Islet precursor cell (in vitro differentiated cells): ENCODE measurements around the gene DBX1.
A peak's percentile ranks its signal among the peaks of the same experiment; 100 is the strongest.
"Not testable (repeated sequence)": the region's sequence is repeated elsewhere in the genome, so short reads cannot be mapped to it uniquely, and the experiment has no call there.

ENCODE experiments used
- DNase-seq: peaks from one replicate; pipeline ENCODE4 v3.0.0-alpha.2; 2018

DBX1 gene

DNA sequence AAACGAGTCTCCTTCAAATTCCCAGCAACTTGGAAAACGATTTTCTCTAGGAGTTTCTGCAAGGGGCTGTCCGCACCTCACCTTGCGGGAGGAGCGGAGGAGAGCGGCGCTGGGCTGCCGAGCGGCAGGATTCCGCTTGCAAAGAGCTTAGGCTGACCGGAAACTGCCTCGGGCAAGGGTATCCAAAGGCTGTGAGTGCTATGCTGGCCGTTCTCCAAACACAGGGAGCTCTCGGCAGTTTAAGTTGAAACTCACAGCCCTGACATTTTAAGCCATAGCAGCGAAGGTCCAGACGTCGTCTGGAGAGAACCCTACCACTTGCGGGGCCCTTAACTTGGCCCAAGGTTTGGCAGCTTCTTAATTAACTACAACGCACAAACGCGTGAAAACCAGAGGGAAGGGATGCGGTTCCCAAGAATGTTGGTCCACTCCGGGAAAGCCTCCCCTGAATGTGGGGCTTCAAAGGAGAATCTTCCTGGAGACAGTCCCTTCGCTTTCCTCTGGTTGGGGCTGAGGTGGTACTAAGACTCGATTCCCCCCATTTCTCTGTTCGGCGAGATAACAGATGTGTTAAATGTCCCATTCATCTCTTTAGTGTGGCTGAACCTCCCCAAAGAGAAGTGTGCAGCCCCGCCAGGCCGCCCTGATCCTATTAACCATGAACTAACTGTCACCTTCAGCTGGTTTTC is 1.1 kb upstream of the DBX1 start:
- DNase-seq, result peak; percentile 89

DNA sequence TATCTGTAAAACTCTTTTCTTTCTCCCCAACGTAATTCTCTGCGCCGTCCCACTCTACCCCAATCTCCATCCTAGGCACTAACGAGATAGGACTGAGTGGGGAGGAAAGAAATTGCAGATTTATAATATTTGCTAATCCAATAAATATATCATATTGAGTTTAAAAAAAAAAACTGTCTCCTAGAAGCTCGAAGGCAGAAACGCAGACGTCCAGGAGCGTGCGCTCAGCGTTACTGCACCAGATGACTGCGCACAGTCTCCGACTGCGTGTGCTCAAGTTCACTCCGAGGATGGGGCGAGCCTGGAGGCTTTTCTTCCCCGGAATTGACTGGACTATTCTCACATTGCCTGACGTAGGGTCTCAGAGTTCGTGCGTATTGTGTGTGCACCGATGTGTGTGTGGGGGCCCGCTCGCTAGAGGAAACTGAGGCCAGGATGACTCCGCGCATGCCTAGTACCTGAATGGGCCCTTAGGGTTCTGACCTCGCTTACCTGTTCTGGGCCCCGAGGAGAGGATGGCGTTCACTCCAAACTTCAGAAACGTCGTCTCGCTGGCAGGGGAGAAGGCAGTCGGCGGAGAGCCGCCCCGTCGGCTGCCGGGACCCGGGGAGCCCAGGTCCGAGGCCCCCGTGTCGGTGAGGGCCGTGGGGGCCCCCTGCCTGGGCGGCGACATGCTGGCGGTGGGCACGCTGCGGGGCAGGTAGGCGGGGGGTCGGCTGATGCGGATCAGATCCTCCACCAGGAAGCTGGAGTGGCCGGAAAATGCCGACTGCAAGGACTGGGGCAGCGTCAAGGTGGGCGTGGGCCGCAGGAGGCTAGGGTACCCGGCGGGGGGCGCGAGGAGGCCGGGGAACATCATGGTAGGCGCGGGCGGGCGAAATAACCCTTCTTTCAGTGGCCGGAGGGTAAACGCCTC is 551 bp downstream of the DBX1 start:
- no peak for DNase-seq

DNA sequence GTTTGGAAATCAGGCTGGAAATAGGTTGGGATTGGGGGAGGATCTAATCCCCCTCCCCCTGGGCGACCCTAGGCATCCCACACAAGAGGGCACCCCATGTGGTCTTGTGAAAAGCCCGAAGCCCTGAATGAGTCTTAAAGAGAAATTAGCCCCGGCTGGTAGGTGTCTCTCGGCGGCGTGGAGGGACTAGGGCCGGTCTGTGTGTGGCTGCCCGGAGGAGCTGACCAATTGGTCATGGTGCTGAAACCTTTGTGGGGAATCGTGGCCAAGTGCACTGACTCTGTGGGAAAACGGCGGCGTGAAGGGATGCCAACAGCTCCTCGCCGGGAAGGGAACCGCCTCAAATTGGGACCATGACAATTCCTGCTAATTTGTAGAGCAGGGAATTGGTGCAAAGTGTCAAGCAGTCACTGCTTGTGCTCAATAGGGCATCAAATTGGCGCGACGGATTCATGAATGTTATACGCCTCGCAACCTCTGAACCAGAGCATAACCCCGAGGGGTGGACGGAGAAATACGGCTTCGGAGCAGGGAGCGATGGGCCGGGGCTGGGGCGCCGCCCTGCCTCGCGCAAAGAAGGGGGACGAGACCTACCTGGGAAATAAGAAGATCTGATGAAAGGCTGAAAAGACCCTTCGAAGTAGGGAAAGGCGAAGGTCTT is 1.5 kb downstream of the DBX1 start:
- peak; percentile 90 for DNase-seq

DNA sequence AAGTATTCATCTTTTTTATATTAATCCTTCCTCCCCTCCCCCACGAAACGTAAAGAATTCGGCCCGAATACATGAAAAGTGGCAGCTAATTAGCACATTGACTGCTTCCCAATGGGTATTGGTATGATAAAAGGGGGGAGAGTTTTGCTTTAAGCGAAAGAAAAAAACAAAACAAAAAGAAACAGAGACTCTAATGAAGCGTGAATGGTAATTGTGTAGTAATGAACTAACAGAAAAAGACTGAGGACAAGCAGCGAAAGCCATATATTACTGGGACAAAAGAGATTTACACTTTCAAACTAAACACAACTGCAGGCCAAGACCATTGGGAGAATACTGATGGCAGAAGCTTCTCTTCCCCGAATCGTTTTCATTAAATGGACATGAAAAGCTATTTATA is 2.5 kb downstream of the DBX1 start:
- DNase-seq, result no peak

DNA sequence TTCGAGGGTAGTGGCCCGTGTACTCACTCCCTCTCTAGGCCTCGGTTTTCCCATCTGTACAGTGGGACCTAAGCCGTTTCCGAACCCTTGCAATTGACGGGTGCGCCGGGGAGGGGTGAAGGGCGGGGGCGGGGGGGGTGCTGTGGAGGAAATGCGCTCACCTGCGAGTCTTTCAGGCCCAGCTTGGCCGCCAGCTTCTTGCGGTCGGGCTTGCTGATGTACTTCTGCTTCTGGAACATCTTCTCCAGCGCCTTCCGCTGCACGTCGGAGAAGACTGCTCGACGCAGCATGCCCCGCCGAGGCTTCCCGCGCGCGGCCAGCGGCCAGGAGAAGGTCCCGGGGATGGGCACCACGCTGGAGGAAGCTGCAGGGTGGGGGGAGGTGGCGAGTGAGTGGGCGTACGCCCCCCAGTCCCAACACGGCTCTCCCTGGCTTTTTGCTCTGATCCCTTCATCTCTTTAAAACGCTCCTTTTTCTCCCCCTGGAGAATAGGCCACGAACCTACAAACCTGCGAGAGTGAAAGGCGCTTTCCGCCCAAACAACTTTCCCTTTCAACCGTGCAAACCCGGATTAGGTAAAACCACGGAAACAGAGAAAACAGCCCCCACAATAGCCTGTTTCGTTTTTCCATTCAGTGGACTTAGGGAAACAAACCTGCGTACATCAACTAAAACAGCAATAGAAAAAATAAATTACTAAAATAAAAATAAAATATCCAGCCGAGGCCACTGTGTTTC is 3.2 kb downstream of the DBX1 start:
- peak; percentile 63 for DNase-seq

DNA sequence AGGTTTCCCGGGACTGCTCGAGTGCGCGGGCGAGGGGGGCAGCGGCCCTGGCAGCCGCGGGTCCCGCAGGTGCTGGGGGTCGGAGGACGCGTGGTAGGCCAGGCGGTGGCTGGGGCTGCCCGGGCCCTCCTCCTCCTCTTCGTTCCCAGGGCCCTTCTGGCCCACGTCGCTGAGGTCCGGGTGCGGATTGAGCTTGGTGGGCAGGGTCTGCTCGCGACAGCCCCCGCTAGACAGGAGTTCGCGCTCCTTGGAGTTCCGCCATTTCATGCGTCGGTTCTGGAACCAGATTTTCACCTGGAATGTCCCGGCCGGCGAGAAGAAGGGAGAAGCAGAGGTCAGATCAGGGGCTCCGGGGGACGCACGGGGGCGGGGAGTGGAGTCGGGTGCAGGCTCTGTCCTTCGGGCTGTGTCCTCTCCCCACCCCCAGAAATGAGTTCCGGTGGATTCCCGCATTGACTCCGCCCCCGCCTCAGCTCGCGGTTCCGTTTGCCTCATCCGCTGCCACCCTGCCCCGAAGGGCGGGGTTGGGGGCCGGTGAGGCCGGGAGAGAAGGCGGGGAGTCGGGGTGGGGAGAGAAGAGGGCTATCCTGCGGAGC is 3.9 kb downstream of the DBX1 start:
- peak; percentile 59 for DNase-seq

DNA sequence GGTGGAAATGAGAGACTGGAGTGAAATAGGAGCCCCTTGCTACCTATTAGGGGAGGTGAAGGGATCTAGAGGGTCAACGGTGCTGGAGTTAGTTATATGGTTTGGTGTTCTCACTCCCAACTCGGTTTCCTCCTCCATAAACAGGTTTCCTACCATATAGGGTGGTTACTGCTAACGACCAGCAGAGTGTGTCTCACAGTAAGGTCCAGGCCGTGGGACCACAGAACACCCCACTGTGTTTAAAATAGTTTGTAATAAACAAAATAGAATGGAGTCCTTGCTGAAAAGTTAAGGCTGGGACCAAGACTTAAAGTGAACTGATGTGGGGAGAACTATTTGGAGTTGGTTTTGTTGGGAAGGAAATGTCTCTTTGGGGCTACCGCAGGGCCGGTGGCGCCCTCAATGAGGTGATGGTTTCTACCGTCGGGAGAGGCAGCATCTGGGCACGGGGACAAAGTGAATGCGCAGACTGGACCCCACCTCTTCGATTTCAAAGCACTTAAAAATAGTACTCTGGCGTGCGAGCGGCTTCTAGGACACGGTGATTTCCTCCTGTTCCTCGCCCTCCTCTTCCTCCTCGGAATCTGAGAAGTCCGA is 4.5 kb downstream of the DBX1 start:
- DNase-seq, result no peak

DNA sequence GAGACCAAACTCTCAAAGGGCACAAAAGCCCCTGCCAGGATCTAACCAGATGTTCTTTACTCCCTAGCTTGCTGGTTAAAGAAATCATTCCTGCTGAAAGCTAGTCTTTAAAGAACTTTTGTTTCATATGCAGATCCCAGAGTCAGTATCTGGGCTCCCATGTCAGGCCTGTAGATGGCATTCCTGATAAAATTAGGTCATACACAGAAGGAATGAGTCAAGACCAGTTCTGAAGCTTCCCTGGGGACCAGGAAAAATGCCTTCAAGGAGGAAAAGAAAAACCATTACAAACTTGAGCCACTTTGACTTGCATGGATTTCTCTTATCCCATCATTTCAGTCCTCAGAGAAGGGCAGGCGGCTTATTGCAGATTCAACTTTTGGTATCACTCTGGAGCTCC is 5.9 kb downstream of the DBX1 start:
- DNase-seq, result peak; percentile 72

DNA sequence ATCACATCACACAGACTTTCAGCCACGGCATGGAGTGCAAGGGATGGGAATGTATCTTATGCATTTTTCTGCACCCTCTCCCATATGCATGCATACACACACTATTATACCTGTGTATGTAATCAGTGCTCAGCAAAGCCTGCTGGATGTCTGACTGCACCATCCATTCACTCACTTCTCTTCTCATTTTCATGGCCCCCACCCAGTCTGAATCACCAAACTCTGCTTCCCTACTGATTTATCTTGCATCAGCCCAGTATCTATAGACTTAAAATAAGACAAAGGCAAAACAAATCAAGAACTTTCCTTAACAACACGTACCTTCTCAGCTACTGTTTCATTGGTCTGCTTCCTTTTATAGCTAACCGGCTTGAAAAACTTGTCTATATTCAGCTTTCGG is 21.6 kb downstream of the DBX1 start:
- peak; percentile 29 for DNase-seq

DNA sequence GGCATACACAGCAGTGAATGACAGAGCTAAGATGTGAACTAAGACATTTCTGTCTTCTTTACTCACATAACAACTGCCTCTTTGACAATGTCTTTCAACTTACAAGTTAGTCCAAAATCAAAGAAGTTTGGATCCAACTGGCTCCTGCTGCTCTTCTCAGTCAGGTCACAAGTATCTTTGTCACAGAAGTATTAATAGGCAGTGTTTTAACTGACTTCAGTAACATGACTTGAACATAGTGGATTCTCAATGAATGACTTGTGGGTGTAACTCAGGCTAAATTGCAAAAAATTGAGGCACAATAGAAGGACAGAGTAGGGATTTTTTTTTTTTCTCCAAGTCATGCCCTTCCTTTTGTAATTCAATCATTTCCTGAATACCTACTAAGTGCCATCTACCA is 22.6 kb downstream of the DBX1 start:
- DNase-seq, result no peak

DNA sequence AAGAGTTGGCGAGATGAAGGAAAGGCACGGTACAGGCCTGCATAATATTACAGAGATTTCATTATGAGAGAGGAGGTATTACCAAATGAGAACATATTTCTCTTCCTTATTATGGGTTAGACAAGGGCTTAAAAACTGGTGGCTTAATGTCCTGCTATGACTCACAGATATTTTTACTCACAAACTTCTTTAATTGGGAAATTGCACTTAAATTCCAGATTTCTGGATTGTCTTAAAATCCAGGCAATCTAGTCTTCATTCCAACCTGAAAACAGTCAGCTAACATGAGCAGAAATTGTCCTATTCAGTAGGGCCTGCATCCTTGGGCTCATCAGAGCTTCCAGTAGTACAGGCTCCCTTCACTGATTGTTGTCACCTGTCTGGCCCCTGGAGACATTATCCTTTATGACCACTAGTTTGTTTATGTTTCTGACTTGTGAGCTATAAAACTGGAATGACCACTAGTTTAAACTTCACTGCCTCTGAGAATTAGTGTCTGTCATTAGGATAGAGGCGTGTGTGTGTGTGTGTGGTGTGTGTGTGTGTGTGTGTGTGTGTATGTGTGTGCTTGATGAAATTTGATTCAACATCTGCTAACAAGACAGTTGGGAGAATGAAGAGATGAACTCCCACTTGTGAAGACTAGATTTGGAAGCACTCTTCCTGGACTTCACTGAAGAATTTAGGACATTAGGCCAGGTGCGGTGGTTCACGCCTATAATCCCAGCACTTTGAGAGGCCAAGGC is 25.1 kb downstream of the DBX1 start:
- peak; percentile 43 for DNase-seq

DNA sequence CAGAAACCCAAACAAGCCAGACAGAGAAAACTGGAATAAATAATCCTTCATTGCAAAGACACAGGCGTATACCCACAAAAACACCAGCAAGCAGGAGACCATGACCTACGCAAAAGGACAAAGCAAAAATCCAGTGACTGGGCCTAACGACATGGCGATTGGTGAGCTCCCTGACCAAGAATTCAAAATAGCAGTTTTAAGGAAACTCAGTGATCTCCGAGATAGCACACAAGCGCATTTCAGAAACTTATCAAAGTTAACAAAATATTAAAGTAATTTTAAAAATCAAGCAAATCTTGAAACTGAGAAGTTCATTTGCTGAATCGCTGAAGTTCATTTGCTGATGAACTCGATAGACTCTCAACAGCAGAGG is 27.6 kb downstream of the DBX1 start:
- DNase-seq, result no peak

DNA sequence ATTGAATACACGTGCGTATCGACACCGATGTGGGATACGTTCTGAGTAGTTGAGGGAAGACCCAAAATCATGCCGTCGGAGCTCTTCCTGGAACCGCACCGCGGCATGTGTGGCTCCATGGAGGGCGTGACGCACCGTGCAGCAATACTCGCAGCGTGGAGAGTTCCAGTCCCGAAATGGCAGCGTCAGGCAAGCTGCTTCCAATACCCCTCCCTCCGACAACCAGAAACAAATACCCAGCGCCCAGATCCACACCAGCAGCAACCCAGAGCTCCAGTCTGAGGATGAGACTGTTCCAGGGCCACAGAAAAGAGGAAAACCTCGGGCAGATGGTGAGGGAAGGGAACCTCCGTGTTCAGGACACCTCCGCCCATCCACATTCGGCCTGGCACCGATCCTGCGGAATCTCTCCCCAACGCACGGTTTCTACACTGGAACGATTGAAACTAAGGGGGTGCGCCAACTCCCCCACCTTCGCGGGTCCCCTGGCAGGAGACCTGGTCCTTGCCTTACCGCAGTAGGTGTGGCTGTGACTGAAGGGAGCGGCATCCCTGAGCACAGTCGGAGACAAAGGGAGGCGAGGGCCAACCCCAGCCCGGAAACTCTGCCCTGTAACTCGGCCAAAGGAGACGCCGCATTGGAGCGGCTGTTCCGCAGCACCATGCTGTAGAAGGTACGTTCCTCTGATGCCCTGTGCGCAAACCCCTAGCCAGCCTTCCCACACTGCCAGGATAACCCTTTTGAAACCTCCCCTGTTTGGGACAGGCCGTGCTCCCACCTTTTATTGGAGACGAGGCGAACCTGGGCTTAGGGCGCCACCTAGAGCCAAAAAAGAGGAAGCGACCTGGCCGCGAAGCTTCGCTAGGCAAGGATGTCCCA is 28.2 kb downstream of the DBX1 start:
- peak; percentile 84 for DNase-seq

DNA sequence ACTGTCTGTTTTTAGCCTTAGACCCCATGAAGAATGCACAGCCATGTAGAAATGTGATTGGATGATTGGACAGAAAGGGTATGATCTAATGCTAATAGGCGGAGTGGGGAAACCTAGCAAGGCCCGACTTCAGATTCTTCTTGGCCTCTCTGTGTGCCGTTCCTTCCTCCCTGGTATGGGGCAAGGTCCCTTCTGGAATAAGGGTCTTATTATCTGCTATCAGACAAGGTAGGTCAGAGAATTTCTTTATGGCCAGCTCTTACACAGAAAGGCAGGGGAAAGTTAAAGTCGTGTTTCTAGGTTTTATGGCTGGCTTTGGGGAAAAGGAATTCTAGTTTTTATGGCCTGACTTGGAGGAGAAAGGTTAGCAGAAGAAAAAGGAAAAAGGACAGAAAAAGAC is 30.6 kb downstream of the DBX1 start:
- DNase-seq, result peak; percentile 18

DNA sequence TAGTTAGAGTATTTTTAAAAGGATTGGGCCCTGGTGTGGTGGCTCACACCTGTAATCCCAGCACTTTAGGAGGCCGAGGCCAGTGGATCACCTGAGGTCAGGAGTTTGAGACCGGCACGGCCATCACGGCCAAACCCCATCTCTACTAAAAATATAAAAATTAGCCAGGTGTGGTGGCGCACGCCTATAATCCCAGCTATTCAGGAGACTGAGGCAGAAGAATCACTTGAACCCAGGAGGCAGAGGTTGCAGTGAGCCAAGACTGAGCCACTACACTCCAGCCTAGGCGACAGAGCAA is 31.8 kb downstream of the DBX1 start:
- not testable (repeated sequence) for DNase-seq

DNA sequence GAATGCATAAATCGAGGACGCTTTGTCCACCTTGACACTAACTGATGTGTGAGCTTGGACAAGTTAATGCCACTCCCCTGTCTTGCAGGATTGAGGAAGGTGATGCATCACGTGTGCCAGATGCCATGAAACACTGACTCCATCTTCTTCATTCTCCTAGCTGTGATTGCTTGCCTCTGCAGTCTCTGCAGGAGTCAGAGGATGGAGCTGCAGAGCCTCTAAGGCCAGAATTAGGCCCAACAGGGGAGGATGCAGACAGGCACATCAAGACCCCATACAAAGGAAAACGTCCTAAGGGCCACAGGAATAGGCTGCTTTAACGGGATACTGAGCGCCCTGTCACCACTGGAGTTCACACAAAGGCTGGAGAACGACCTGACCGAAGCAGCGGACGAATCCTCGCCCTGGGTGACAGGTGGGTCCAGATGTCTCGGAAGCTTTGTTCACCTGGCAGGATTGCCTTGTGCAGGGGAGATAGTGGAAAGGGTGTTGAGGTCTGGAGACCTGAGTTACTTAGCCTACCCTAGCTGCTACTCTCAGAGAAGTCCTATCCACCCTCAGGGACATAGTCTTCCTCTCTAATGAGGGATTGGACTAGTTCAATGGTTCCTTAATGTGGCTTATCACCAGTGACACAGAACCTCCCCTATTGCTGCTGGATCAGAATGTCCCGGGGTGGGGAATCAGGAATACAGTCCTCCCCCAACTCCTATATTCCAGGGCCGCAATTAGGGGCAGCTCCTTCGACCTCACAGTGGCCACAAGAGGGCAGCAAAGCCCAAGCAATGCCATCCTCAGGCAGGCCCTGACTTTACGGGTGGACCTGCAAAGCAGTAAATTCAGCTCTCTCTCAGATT is 32.4 kb downstream of the DBX1 start:
- peak; percentile 88 for DNase-seq

DNA sequence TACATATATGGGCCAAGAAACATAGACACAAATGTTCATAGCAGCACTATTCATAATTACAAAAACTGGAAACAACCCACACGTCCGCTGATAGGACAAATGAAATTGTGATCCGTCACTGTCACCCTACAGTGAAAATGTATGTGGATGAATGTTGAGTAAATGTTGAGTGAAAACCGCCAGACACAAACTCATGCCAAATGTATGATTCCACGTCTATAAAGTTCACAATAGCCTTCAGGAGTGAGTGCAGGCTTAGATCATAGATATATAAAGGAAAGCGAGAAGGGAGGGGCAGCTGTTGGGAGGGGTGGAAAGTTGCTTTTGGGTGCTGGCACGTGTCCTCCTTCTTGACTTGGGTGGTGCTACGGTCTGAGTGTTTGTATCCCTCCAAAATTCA is 33.6 kb downstream of the DBX1 start:
- DNase-seq, result peak; percentile 29

DNA sequence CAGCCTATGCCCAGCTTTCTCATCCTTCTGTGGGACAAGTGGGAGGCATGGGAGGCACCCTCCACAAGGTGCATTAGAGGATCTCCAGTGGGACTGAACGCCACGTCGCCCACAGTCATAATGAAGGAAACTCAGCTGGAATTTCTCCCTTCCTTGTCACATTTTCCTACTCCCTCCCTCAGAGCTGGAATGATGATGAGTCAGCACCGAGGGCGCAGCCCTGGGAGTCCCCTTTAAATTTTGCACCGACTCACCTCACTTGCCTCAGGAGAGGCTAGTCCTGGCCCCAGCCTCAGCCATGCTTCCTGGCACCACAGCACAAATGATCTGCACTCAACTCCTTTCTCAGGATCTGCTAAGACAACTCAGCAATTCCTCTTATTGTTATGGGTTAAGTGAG is 34.3 kb downstream of the DBX1 start:
- peak; percentile 77 for DNase-seq

DNA sequence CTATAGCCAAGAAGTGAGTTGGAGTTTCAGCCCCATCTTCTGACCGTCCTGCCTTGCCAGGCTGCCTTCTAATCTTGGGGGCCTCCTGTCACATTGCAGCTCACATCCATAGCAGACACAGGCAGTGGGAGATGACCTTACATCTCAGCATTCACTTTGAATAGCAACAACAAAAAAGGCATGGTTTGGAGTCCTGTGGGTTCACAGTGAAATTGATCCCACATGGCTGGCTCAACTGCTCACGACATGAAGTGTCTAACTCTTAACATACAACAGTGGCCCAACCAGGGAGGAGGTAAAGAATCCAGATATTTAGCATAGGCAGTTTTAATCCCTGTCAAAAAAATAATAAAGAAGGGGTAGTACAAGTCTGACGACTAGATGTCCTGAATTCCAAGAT is 38.1 kb downstream of the DBX1 start:
- no peak for DNase-seq
